GM23338 (cell line): ENCODE measurements around the gene NF1.

Experiments
- EZH2 ChIP-seq: fragments of 200-600 bp; sonication (generic); IDR thresholded peaks from one replicate; pipeline ENCODE4 v1.8.0; 2017; ENCODE audit warnings: antibody characterized with exemption, mild to moderate bottlenecking, low read depth; ENCODE audit not compliant: unreplicated experiment
- EZH2phosphoT487 ChIP-seq: fragments of 200-600 bp; sonication (generic); IDR thresholded peaks from one replicate; pipeline ENCODE4 v1.8.1; 2018; ENCODE audit warnings: antibody characterized with exemption; ENCODE audit not compliant: unreplicated experiment
- JUNB ChIP-seq: IDR thresholded peaks from one replicate; pipeline ENCODE4 v1.6.1; 2016; ENCODE audit warnings: antibody characterized with exemption; ENCODE audit not compliant: unreplicated experiment
- POLR2AphosphoS5 ChIP-seq: IDR thresholded peaks from 2 replicates; pipeline ENCODE4 v1.6.1; 2016; ENCODE audit warnings: antibody characterized with exemption, low read depth
- TF ChIP-seq, protein P1 (sequence below), 2 experiments: fragments of 200-600 bp in 1 of 2; sonication (generic) in 1 of 2; conservative IDR thresholded peaks; 2 replicates each; pipeline versions ENCODE4 v1.5.1 to v1.6.1; 2016 to 2017; ENCODE audit warnings: antibody characterized with exemption in 2 of 2, low read depth in 2 of 2, mild to moderate bottlenecking in 2 of 2, moderate library complexity in 1 of 2
- TF ChIP-seq, protein P2 (sequence below): IDR thresholded peaks from one replicate; pipeline ENCODE4 v1.6.1; 2018; ENCODE audit warnings: antibody characterized with exemption; ENCODE audit not compliant: unreplicated experiment

DNA sequence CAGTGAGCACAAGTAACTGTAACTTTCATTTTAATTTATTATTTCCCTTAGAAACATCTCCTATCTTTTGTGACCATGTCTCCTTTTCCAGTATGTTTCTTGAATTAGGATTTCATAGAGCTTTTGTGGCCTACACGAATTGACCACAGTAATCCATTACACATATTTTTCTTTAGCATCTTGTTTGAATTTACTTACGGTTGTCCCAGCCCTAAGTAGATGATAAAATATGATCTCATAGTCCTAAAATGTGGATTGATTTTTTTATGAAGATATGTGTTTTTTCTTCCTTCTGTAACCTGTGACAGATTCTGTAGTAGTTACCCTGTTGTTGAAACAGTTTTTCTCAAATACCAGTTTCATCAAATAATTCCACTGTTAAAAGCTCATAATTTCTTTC lies 61.5 kb downstream of the NF1 start:
- TF ChIP-seq, protein P1, sequence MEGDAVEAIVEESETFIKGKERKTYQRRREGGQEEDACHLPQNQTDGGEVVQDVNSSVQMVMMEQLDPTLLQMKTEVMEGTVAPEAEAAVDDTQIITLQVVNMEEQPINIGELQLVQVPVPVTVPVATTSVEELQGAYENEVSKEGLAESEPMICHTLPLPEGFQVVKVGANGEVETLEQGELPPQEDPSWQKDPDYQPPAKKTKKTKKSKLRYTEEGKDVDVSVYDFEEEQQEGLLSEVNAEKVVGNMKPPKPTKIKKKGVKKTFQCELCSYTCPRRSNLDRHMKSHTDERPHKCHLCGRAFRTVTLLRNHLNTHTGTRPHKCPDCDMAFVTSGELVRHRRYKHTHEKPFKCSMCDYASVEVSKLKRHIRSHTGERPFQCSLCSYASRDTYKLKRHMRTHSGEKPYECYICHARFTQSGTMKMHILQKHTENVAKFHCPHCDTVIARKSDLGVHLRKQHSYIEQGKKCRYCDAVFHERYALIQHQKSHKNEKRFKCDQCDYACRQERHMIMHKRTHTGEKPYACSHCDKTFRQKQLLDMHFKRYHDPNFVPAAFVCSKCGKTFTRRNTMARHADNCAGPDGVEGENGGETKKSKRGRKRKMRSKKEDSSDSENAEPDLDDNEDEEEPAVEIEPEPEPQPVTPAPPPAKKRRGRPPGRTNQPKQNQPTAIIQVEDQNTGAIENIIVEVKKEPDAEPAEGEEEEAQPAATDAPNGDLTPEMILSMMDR (conservative IDR thresholded peaks at IDR 0.05; ENCODE audit: low read depth in 2 of 2): no peak
- TF ChIP-seq, protein P2, sequence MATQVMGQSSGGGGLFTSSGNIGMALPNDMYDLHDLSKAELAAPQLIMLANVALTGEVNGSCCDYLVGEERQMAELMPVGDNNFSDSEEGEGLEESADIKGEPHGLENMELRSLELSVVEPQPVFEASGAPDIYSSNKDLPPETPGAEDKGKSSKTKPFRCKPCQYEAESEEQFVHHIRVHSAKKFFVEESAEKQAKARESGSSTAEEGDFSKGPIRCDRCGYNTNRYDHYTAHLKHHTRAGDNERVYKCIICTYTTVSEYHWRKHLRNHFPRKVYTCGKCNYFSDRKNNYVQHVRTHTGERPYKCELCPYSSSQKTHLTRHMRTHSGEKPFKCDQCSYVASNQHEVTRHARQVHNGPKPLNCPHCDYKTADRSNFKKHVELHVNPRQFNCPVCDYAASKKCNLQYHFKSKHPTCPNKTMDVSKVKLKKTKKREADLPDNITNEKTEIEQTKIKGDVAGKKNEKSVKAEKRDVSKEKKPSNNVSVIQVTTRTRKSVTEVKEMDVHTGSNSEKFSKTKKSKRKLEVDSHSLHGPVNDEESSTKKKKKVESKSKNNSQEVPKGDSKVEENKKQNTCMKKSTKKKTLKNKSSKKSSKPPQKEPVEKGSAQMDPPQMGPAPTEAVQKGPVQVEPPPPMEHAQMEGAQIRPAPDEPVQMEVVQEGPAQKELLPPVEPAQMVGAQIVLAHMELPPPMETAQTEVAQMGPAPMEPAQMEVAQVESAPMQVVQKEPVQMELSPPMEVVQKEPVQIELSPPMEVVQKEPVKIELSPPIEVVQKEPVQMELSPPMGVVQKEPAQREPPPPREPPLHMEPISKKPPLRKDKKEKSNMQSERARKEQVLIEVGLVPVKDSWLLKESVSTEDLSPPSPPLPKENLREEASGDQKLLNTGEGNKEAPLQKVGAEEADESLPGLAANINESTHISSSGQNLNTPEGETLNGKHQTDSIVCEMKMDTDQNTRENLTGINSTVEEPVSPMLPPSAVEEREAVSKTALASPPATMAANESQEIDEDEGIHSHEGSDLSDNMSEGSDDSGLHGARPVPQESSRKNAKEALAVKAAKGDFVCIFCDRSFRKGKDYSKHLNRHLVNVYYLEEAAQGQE: no peak
- TF ChIP-seq EZH2 (no peak), POLR2AphosphoS5 (no peak), EZH2phosphoT487 (no peak), JUNB (no peak)
